Gastroesophageal sphincter (tissue), 4 donors: ENCODE data around the gene RGS17. TPM values are rescaled to one million over a fixed set of nuclear protein-coding genes. Genes with fewer than 3 reads are reported as not detected.
"Not testable (repeated sequence)": the region's sequence is repeated elsewhere in the genome, so short reads cannot be mapped to it uniquely, and the experiment has no call there.

Experiments used
- ATAC-seq: fragments of 150-250 bp; one replicate; pipeline ENCODE4 v1.9.1; 2016; ENCODE audit warnings: mild to moderate bottlenecking, moderate library complexity
- H3K27ac ChIP-seq, 4 donors: fragments of 200-600 bp; sonication (generic) in 3 of 4; 1 replicate in 3 of 4; 2 replicates in 1 of 4; pipeline ENCODE4 v1.5.1; 2016 to 2019
- H3K27me3 ChIP-seq: fragments of 200-600 bp; sonication (generic); one replicate; pipeline ENCODE4 v1.5.1; 2019
- H3K36me3 ChIP-seq, 2 donors: fragments of 200-600 bp; sonication (generic); one replicate each; pipeline ENCODE4 v1.5.1; 2019; ENCODE audit warnings: control low read depth in 1 of 2
- H3K4me1 ChIP-seq, 3 donors: fragments of 200-600 bp; sonication (generic); 1 replicate in 2 of 3; 2 replicates in 1 of 3; pipeline ENCODE4 v1.5.1; 2016 to 2019; ENCODE audit warnings: control low read depth in 2 of 3
- H3K4me3 ChIP-seq, 2 donors: fragments of 200-600 bp; sonication (generic); one replicate each; pipeline ENCODE4 v1.5.1; 2019; ENCODE audit warnings: mild to moderate bottlenecking in 1 of 2, moderate library complexity in 1 of 2
- H3K9me3 ChIP-seq, 3 donors: fragments of 200-600 bp; sonication (generic); one replicate each; pipeline ENCODE4 v1.5.1; 2017 to 2019; ENCODE audit warnings: control low read depth in 2 of 3
- CTCF ChIP-seq, 4 experiments: fragments of 200-600 bp in 2 of 4; fragments of 450-650 bp in 2 of 4; sonication (generic) in 1 of 4; IDR thresholded peaks; one replicate each; pipeline ENCODE4 v1.5.1; 2017 to 2019; ENCODE audit warnings: antibody characterized with exemption in 4 of 4, mild to moderate bottlenecking in 2 of 4, moderate library complexity in 2 of 4
- EP300 ChIP-seq: sonication (generic); formaldehyde crosslinking; IDR thresholded peaks from one replicate; pipeline ENCODE4 v1.6.1; 2017; ENCODE audit warnings: antibody characterized with exemption, mild to moderate bottlenecking
- POLR2A ChIP-seq, 2 donors: fragments of 450-650 bp; IDR thresholded peaks; one replicate each; pipeline ENCODE4 v1.6.1; 2017; ENCODE audit warnings: antibody characterized with exemption in 2 of 2, mild to moderate bottlenecking in 2 of 2, moderate library complexity in 1 of 2
- POLR2AphosphoS5 ChIP-seq: sonication (generic); formaldehyde crosslinking; IDR thresholded peaks from one replicate; pipeline ENCODE4 v1.6.1; 2017; ENCODE audit warnings: antibody characterized with exemption
- WGBS, 2 donors: methylation state at CpG; one replicate each; pipeline ENCODE4 v1.1.5; 2018; ENCODE audit warnings: low coverage in 1 of 2; 5-methylcytosine and 5-hydroxymethylcytosine counted together
- total RNA-seq, 4 donors: library from RNA; depleted of rRNA; stranded (reverse); fragments of >200 nt; gene quantifications; one replicate each; pipeline ENCODE4 v1.1.0, GENCODE V29; 2016

RGS17 gene
- total RNA-seq, 4 donors from 2014 or later: 0.19 to 0.27 TPM; not detected in 2

- TF ChIP-seq CTCF (IDR thresholded peaks at IDR 0.05) (no peak), POLR2AphosphoS5 (no peak), EP300 (no peak), POLR2A (IDR thresholded peaks at IDR 0.05) (no peak)
- H3K4me3 ChIP-seq: no peak overlapping the region
- no peak overlapping the region for H3K27ac ChIP-seq
- H3K9me3 ChIP-seq: no peaks in the 10 kb centered on the region
- ATAC-seq: no peak
- no peaks in the 10 kb centered on the region for H3K36me3 ChIP-seq
- H3K27me3 ChIP-seq: no peaks in the 10 kb centered on the region
- 17 to 76% methylated on average over 1 to 4 of the region's 4 CpGs for WGBS, 2 donors
- no peaks in the 10 kb centered on the region for H3K4me1 ChIP-seq
These were observed 12.1 kb upstream of the RGS17 start for GRCh38 chr6:153143200-153143599.

GRCh38 chr6:153140299-153140698 lies 9.2 kb upstream of the RGS17 start:
- Histone ChIP-seq H3K27me3 (no peaks in the 10 kb centered on the region), H3K9me3 (no peaks in the 10 kb centered on the region), H3K4me1 (no peaks in the 10 kb centered on the region), H3K36me3 (no peaks in the 10 kb centered on the region), H3K27ac (no peak overlapping the region), H3K4me3 (no peak overlapping the region)
- no peak for TF ChIP-seq EP300
- no peak for TF ChIP-seq POLR2AphosphoS5
- TF ChIP-seq CTCF (IDR thresholded peaks at IDR 0.05): no peak
- no peak for TF ChIP-seq POLR2A (IDR thresholded peaks at IDR 0.05)
- 24 to 25% methylated on average over 2 of the region's 2 CpGs for WGBS, 2 donors
- no peak for ATAC-seq

GRCh38 chr6:153138930-153139329 lies 7.8 kb upstream of the RGS17 start:
- Histone ChIP-seq H3K4me3 (no peak overlapping the region), H3K27me3 (no peaks in the 10 kb centered on the region), H3K27ac (no peak overlapping the region), H3K4me1 (no peaks in the 10 kb centered on the region), H3K36me3 (no peaks in the 10 kb centered on the region), H3K9me3 (no peaks in the 10 kb centered on the region)
- TF ChIP-seq POLR2A (IDR thresholded peaks at IDR 0.05) (no peak), CTCF (IDR thresholded peaks at IDR 0.05) (no peak), EP300 (no peak), POLR2AphosphoS5 (no peak)
- ATAC-seq: no peak
- WGBS, 2 donors: 83 to 100% methylated on average over 1 of the region's 1 CpG

- 51% methylated on average over 2 of the region's 2 CpGs; no CpG with 5 or more reads in 1 of the 2 donors for WGBS, 2 donors
- Histone ChIP-seq H3K4me3 (no peak overlapping the region), H3K9me3 (no peaks in the 10 kb centered on the region), H3K36me3 (no peaks in the 10 kb centered on the region), H3K27me3 (no peaks in the 10 kb centered on the region), H3K27ac (no peak overlapping the region), H3K4me1 (peaks cover 0 to 10% (median under 1%) of the 10 kb centered on the region in 3 donors)
- no peak for TF ChIP-seq POLR2AphosphoS5
- TF ChIP-seq EP300: no peak
- TF ChIP-seq CTCF (IDR thresholded peaks at IDR 0.05): no peak
- no peak for ATAC-seq
These were observed 4.6 kb upstream of the RGS17 start for GRCh38 chr6:153135681-153136080.

GRCh38 chr6:153133667-153134066 lies 2.6 kb upstream of the RGS17 start:
- no CpG with 5 or more reads among the region's 30 CpGs for WGBS, 2 donors
- Histone ChIP-seq H3K27me3 (peaks cover 15% of the 10 kb centered on the region), H3K4me1 (peaks cover 0 to 25% (median 12%) of the 10 kb centered on the region in 3 donors)
- H3K4me3 ChIP-seq, H3K27ac ChIP-seq, H3K36me3 ChIP-seq, ATAC-seq, H3K9me3 ChIP-seq: not testable (repeated sequence)
